ENCODE measurements around the gene SERTAD2.

DNA sequence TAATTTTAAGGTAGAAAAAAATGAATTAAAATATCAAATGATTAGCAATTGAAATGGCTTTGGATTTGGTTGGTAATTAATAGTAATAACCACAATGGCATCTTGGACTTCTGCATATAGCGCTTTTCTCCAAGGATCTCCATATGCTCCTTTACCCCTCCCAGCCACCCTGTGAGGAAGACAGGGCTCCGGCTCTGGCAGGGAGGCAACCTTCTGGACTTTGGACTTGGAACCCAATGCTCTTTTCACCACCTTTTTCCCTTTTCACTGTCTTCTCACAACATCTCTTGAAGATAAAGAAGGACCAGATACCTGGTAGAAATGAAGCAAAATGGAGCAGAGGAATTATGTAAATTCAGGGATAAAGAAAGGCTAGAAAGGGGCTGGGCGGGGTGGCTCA, 23.8 kb upstream of the SERTAD2 start:
- TF ChIP-seq, protein P1, sequence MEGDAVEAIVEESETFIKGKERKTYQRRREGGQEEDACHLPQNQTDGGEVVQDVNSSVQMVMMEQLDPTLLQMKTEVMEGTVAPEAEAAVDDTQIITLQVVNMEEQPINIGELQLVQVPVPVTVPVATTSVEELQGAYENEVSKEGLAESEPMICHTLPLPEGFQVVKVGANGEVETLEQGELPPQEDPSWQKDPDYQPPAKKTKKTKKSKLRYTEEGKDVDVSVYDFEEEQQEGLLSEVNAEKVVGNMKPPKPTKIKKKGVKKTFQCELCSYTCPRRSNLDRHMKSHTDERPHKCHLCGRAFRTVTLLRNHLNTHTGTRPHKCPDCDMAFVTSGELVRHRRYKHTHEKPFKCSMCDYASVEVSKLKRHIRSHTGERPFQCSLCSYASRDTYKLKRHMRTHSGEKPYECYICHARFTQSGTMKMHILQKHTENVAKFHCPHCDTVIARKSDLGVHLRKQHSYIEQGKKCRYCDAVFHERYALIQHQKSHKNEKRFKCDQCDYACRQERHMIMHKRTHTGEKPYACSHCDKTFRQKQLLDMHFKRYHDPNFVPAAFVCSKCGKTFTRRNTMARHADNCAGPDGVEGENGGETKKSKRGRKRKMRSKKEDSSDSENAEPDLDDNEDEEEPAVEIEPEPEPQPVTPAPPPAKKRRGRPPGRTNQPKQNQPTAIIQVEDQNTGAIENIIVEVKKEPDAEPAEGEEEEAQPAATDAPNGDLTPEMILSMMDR (IDR thresholded peaks at IDR 0.05; ENCODE audit: low read depth, low read length), result no peak
- TF ChIP-seq POLR2A (IDR thresholded peaks at IDR 0.05; ENCODE audit: extremely low read depth, insufficient read length), result no peak
